Measurements from ENCODE around the gene HSD11B1L.

HSD11B1L gene

DNA sequence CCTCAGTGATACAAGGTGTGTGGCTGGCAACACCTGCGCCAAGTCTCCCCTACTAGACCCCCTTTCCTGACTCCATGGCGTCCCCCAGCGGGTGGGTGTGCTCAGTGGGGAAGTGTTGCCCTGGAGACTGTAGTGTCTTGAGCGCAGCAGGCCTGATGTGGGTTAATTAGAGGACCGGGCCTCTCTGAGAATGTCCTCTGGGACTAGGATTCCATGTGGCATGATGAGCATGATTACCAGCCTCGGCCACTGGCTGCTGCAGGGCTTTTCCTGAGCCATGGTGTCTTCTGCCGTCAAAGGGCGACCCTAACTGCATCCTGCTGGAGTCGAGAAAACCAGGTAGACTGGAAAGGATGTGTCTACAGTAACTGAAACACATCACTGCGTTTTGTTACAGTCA is 28.6 kb upstream of the HSD11B1L start:
- no peaks in the 10 kb centered on the region for H3K9me3 ChIP-seq (ENCODE audit: control insufficient read depth, insufficient read depth, low read length)
- peaks cover 54% of the 10 kb centered on the region for H3K36me3 ChIP-seq (ENCODE audit: insufficient read depth, low read length)

GRCh38 chr19:5654931-5655330 is 25.9 kb upstream of the HSD11B1L start:
- Histone ChIP-seq H3K9me3 (ENCODE audit: control insufficient read depth, insufficient read depth, low read length) (no peaks in the 10 kb centered on the region), H3K4me1 (ENCODE audit: insufficient read depth, low read length) (no peaks in the 10 kb centered on the region), H3K36me3 (ENCODE audit: insufficient read depth, low read length) (peaks cover 47% of the 10 kb centered on the region), H3K9ac (ENCODE audit: low read depth, low read length) (no peak overlapping the region)

More for the DNA sequence above, 28.6 kb upstream of the HSD11B1L start:
- Histone ChIP-seq H3K4me1 (ENCODE audit: insufficient read depth, low read length) (no peaks in the 10 kb centered on the region), H3K9ac (ENCODE audit: low read depth, low read length) (no peak overlapping the region)

- Histone ChIP-seq H3K36me3 (ENCODE audit: insufficient read depth, low read length) (peaks cover 48% of the 10 kb centered on the region), H3K9ac (ENCODE audit: low read depth, low read length) (no peak overlapping the region), H3K9me3 (ENCODE audit: control insufficient read depth, insufficient read depth, low read length) (no peaks in the 10 kb centered on the region), H3K4me1 (ENCODE audit: insufficient read depth, low read length) (no peaks in the 10 kb centered on the region)
Measured at GRCh38 chr19:5655412-5655811, 25.4 kb upstream of the HSD11B1L start.

DNA sequence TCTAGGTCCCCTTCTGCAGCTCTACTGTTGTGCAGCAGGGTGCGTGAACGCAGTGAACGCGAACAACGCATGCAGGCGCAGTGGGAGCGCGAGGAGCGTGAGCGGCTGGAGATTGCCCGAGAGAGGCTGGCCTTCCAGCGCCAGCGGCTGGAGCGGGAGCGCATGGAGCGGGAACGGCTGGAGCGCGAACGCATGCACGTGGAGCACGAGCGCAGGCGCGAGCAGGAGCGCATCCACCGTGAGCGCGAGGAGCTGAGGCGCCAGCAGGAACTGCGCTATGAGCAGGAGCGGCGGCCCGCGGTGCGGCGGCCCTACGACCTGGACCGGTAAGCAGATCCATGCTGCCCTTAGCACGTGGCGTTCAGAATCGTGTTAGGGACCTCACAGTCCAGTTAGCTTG is 19.3 kb upstream of the HSD11B1L start:
- H3K9me3 ChIP-seq (ENCODE audit: control insufficient read depth, insufficient read depth, low read length) = no peaks in the 10 kb centered on the region
- no peaks in the 10 kb centered on the region; the same call in 1 of the 2 replicates for H3K4me1 ChIP-seq (ENCODE audit: insufficient read depth, low read length)
- peaks cover 31% of the 10 kb centered on the region for H3K36me3 ChIP-seq (ENCODE audit: insufficient read depth, low read length)
- no peak overlapping the region for H3K9ac ChIP-seq (ENCODE audit: low read depth, low read length)

DNA sequence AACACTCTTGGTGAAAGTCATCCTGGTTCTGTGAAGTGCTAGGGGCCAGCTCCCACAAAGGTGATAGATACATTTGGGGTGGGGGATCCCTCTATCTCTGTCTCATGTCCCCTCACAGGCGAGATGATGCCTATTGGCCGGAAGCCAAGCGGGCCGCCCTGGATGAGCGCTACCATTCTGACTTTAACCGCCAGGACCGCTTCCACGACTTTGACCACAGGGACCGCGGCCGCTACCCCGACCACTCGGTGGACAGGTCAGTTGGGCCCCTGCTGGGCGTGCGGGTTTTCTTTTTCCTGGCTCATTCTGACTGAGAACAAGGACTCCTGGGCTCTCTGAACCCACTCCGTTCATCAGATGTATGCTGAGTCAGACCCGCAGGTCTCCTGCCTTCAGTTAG is 16.9 kb upstream of the HSD11B1L start:
- H3K9me3 ChIP-seq (ENCODE audit: control insufficient read depth, insufficient read depth, low read length) = no peaks in the 10 kb centered on the region
- peaks cover 26% of the 10 kb centered on the region for H3K36me3 ChIP-seq (ENCODE audit: insufficient read depth, low read length)
- H3K9ac ChIP-seq (ENCODE audit: low read depth, low read length) = no peak overlapping the region
- peaks cover 6% of the 10 kb centered on the region; the same call in 1 of the 2 replicates for H3K4me1 ChIP-seq (ENCODE audit: insufficient read depth, low read length)

- peaks cover 6% of the 10 kb centered on the region; the same call in 1 of the 2 replicates for H3K4me1 ChIP-seq (ENCODE audit: insufficient read depth, low read length)
- H3K9ac ChIP-seq (ENCODE audit: low read depth, low read length) = no peak overlapping the region
- no peaks in the 10 kb centered on the region for H3K9me3 ChIP-seq (ENCODE audit: control insufficient read depth, insufficient read depth, low read length)
- peaks cover 25% of the 10 kb centered on the region for H3K36me3 ChIP-seq (ENCODE audit: insufficient read depth, low read length)
Measured at GRCh38 chr19:5664515-5664914, 16.3 kb upstream of the HSD11B1L start.

DNA sequence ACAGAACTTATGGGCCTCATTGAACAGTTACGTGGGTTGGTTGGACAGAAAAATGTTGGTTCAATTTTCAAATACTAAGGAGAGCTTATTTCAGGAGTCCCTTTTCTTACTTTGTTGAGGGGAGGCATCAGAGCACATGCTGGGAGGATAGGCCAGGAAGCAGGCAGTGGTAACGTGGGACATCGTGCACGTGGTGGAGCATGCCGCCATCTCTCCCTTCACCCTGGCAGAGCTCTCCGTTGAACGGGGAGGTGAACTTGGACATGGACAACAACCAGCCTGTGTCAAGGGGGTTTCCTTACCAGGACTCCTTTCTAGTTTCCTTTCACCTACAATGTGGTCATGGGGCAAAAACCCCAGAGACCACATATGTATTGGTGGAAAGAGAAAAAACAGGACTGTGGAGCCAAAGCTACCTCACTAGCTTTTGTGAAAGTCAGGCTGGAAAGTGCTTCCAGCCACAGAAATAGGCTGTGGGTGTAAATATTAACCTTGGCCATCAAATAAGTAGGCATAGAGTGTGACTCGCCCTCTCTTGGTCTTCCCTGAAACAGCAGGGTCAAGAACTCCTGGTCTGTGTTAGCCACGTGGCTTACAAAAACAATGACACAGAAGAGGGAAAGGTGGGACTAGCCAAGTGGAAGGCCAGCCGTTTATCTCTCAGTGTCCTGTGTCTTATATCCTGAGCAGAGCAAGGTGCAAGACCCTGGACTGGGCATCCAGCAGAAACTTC is 14.9 kb upstream of the HSD11B1L start:
- no peaks in the 10 kb centered on the region for H3K9me3 ChIP-seq (ENCODE audit: control insufficient read depth, insufficient read depth, low read length)
- peaks cover 6% of the 10 kb centered on the region; the same call in 1 of the 2 replicates for H3K4me1 ChIP-seq (ENCODE audit: insufficient read depth, low read length)
- H3K36me3 ChIP-seq (ENCODE audit: insufficient read depth, low read length) = peaks cover 13% of the 10 kb centered on the region
- H3K9ac ChIP-seq (ENCODE audit: low read depth, low read length) = no peak overlapping the region

- peaks cover 13% of the 10 kb centered on the region for H3K36me3 ChIP-seq (ENCODE audit: insufficient read depth, low read length)
- no peak overlapping the region for H3K9ac ChIP-seq (ENCODE audit: low read depth, low read length)
Measured at GRCh38 chr19:5666921-5667610, 13.8 kb upstream of the HSD11B1L start.

GRCh38 chr19:5667751-5668271 is 13.0 kb upstream of the HSD11B1L start:
- Histone ChIP-seq H3K36me3 (ENCODE audit: insufficient read depth, low read length) (peaks cover 13% of the 10 kb centered on the region), H3K9me3 (ENCODE audit: control insufficient read depth, insufficient read depth, low read length) (no peaks in the 10 kb centered on the region), H3K9ac (ENCODE audit: low read depth, low read length) (no peak overlapping the region), H3K4me1 (ENCODE audit: insufficient read depth, low read length) (peaks cover 6% of the 10 kb centered on the region; the same call in 1 of the 2 replicates)

More at GRCh38 chr19:5666921-5667610, 13.8 kb upstream of the HSD11B1L start:
- no peaks in the 10 kb centered on the region for H3K9me3 ChIP-seq (ENCODE audit: control insufficient read depth, insufficient read depth, low read length)
- H3K4me1 ChIP-seq (ENCODE audit: insufficient read depth, low read length) = peaks cover 6% of the 10 kb centered on the region; the same call in 1 of the 2 replicates

- H3K9ac ChIP-seq (ENCODE audit: low read depth, low read length) = no peak overlapping the region
- peaks cover 6% of the 10 kb centered on the region; the same call in 1 of the 2 replicates for H3K4me1 ChIP-seq (ENCODE audit: insufficient read depth, low read length)
- H3K9me3 ChIP-seq (ENCODE audit: control insufficient read depth, insufficient read depth, low read length) = no peaks in the 10 kb centered on the region
- H3K36me3 ChIP-seq (ENCODE audit: insufficient read depth, low read length) = peaks cover 13% of the 10 kb centered on the region
Measured at GRCh38 chr19:5669212-5669611, 11.6 kb upstream of the HSD11B1L start.

DNA sequence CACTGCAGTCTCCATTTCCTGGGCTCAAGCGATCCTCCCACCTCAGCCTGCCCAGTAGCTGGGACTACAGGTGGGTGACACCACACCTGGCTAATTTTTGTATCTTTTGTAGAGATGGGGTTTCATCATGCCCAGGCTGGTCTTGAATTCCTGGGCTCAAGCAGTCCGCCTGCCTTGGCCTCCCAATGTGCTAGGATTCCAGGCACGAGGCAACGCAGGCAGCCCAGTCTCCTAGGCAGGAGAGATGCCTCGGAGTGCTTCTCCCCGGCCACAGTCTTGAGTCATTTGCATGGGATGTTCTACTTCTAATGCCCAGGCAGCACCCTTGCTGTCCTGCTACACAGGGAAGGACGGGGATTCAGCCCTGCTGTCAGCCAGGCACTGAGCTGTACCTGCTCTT is 9.2 kb upstream of the HSD11B1L start:
- H3K9me3 ChIP-seq (ENCODE audit: control insufficient read depth, insufficient read depth, low read length) = no peaks in the 10 kb centered on the region
- no peak overlapping the region for H3K9ac ChIP-seq (ENCODE audit: low read depth, low read length)
- no peaks in the 10 kb centered on the region for H3K36me3 ChIP-seq (ENCODE audit: insufficient read depth, low read length)
- H3K4me1 ChIP-seq (ENCODE audit: insufficient read depth, low read length) = peaks cover 6% of the 10 kb centered on the region; the same call in 1 of the 2 replicates

- H3K4me1 ChIP-seq (ENCODE audit: insufficient read depth, low read length) = no peaks in the 10 kb centered on the region
- H3K9ac ChIP-seq (ENCODE audit: low read depth, low read length) = no peak overlapping the region
- H3K36me3 ChIP-seq (ENCODE audit: insufficient read depth, low read length) = no peaks in the 10 kb centered on the region
- no peaks in the 10 kb centered on the region for H3K9me3 ChIP-seq (ENCODE audit: control insufficient read depth, insufficient read depth, low read length)
Measured at GRCh38 chr19:5672708-5673459, 7.9 kb upstream of the HSD11B1L start.

DNA sequence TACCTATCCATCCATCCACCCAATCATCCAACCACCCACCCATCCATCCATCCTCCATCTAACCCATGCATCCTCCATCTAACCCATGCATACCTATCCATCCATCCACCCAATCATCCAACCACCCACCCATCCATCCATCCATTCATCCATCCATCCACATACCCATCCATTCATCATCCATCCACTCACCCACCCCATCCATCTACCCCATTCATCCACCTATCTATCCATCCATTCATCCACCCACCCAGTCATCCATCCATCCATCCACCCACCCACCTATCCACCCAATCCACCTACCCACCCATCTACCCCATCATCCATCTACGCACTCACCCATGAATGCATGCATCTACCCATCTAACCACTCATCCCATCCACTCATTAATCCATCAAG is 7.1 kb upstream of the HSD11B1L start:
- Histone ChIP-seq H3K4me1 (ENCODE audit: insufficient read depth, low read length) (no peaks in the 10 kb centered on the region), H3K9ac (ENCODE audit: low read depth, low read length) (no peak overlapping the region), H3K9me3 (ENCODE audit: control insufficient read depth, insufficient read depth, low read length) (no peaks in the 10 kb centered on the region), H3K36me3 (ENCODE audit: insufficient read depth, low read length) (no peaks in the 10 kb centered on the region)

DNA sequence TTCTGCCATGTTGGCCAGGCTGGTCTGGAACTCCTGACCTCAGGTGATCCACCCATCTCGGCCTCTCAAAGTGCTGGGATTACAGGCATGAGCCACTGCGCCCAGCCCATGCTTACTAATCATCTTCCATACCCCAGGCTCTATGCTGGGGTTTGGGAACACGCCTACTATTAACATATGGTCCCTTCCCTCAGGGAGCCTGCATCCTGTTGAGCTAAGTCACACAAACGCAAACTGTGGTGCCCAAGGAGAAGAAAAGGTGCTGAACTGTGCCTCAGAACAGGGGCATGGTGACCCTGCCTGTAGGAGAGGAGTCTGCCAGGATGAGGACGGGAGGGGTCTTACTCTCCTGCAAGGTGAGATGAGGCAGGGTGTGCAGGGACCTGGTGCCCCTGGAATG is 6.1 kb upstream of the HSD11B1L start:
- Histone ChIP-seq H3K9me3 (ENCODE audit: control insufficient read depth, insufficient read depth, low read length) (no peaks in the 10 kb centered on the region), H3K36me3 (ENCODE audit: insufficient read depth, low read length) (no peaks in the 10 kb centered on the region)

More for the DNA sequence above, 6.1 kb upstream of the HSD11B1L start:
- Histone ChIP-seq H3K9ac (ENCODE audit: low read depth, low read length) (no peak overlapping the region), H3K4me1 (ENCODE audit: insufficient read depth, low read length) (no peaks in the 10 kb centered on the region)

Data from ES-I3 (cell line).